Right lung (tissue), 5 donors: ENCODE measurements around the gene RAB21. TPM values are rescaled to one million over a fixed set of nuclear protein-coding genes. Genes with fewer than 3 reads are reported as not detected.

Source experiments
- polyA plus RNA-seq, 5 donors: library from polyadenylated mRNA; unstranded; fragments of 120-200 nt; gene quantifications; one replicate each; pipeline versions ENCODE4 v1.2.1 to v1.2.3, GENCODE V29; 2013; ENCODE audit warnings: inconsistent platforms in 1 of 5, low replicate concordance in 1 of 5; ENCODE audit not compliant: insufficient read length in 5 of 5, insufficient read depth in 1 of 5

Gene RAB21
- polyA plus RNA-seq, 5 donors = 41.9 to 55.3 (median 52.7) TPM

Other genes with a start within 250 kb of the RAB21 start
- gene ZFC3H1, start 91.0 kb upstream of the RAB21 start, polyA plus RNA-seq = 10 to 100 TPM; 60.0 to 93.6 (median 87.6) TPM
- 10 to 100 TPM in 4 of 5 donors, 1 to 10 TPM in 1; 9.0 to 19.0 (median 16.3) TPM for gene THAP2, start 90.6 kb upstream of the RAB21 start, polyA plus RNA-seq
- 10 to 100 TPM; 23.0 to 36.0 (median 23.8) TPM for gene TMEM19, start 68.8 kb upstream of the RAB21 start, polyA plus RNA-seq
- 10 to 100 TPM; 34.2 to 69.1 (median 60.9) TPM for gene TBC1D15, start 84.9 kb downstream of the RAB21 start, polyA plus RNA-seq
- under 1 TPM in 4 of 5 donors, not detected in 1; 0.13 to 0.35 (median 0.20) TPM for gene TPH2, start 184.0 kb downstream of the RAB21 start, polyA plus RNA-seq